Body of pancreas (tissue), 4 donors: ENCODE data around the gene AK9.

Source experiments
- POLR2A ChIP-seq, 3 donors: fragments of 450-650 bp; IDR thresholded peaks; one replicate each; pipeline ENCODE4 v1.6.1; 2016; ENCODE audit warnings: antibody characterized with exemption in 3 of 3, mild to moderate bottlenecking in 2 of 3
- TF ChIP-seq, protein P1 (sequence below), 7 experiments: fragments of 450-650 bp in 4 of 7; fragments of 200-600 bp in 3 of 7; sonication (generic) in 3 of 7; IDR thresholded peaks; one replicate each; pipeline ENCODE4 v1.5.1; 2016 to 2019; ENCODE audit warnings: antibody characterized with exemption in 7 of 7

DNA sequence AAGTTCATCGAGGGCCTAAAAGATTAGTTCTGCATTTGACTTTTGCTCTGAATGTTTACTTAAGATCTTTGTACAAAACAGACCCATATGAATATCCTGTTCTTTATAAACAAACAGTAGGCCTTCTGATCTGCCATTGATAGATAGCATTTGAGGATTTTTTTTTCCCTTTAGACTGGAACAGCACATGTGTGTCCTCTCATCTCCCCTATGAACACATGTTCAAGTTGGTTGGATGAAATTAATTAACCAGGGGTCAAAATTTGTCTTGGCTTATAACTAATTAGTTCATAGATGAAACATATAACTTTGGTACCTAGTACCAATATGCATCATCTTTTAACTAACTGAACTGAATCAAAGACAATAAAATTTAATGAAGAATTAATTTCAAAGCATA is 81.3 kb downstream of the AK9 start:
- TF ChIP-seq, protein P1, sequence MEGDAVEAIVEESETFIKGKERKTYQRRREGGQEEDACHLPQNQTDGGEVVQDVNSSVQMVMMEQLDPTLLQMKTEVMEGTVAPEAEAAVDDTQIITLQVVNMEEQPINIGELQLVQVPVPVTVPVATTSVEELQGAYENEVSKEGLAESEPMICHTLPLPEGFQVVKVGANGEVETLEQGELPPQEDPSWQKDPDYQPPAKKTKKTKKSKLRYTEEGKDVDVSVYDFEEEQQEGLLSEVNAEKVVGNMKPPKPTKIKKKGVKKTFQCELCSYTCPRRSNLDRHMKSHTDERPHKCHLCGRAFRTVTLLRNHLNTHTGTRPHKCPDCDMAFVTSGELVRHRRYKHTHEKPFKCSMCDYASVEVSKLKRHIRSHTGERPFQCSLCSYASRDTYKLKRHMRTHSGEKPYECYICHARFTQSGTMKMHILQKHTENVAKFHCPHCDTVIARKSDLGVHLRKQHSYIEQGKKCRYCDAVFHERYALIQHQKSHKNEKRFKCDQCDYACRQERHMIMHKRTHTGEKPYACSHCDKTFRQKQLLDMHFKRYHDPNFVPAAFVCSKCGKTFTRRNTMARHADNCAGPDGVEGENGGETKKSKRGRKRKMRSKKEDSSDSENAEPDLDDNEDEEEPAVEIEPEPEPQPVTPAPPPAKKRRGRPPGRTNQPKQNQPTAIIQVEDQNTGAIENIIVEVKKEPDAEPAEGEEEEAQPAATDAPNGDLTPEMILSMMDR (IDR thresholded peaks at IDR 0.05): no peak
- no peak for TF ChIP-seq POLR2A (IDR thresholded peaks at IDR 0.05)
